RPMI8226 (cell line): ENCODE data around the gene SLC9A5.

Source experiments
- DNase-seq: peaks from one replicate; pipeline ENCODE4 v3.0.0-alpha.2; 2015

Gene SLC9A5

DNA sequence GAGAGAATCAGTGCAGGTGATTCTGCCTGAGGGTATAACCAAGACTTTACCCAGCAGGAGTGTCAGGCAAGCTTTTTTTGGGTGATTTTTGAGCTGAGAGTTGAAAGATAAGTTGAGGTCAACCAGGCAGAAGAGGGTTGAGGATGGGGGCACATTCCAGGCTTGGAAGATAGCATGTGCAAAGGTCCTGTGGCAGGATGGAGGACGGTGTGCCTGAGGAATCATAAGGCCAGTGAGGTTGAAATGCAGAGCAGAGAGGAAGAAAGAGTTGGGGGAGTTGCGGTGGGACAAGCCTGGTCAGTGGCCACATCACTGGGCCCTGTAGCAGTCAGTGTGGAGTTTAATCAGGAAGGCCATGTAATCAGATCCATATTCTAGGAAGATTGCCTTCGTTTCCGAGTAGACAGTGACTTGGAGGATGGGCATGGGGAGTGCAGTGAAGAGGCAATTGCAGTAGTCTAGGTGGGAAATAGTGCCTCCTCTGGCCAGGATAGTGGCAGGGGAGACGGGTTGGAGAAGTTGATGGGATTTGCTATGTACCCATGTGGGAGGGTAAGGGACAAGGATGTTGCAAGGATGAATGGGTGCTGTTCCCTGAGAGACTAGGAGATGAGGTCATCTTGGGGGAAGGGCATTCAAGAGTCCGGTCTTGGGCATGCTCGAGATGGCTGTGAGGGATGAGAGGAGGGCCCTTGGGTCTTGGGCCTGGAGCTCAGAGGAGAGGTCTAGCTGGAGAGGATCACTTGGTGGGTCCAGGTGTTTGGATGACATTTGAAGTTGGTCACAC, 34.5 kb downstream of the SLC9A5 start:
- DNase-seq, result no peak

DNA sequence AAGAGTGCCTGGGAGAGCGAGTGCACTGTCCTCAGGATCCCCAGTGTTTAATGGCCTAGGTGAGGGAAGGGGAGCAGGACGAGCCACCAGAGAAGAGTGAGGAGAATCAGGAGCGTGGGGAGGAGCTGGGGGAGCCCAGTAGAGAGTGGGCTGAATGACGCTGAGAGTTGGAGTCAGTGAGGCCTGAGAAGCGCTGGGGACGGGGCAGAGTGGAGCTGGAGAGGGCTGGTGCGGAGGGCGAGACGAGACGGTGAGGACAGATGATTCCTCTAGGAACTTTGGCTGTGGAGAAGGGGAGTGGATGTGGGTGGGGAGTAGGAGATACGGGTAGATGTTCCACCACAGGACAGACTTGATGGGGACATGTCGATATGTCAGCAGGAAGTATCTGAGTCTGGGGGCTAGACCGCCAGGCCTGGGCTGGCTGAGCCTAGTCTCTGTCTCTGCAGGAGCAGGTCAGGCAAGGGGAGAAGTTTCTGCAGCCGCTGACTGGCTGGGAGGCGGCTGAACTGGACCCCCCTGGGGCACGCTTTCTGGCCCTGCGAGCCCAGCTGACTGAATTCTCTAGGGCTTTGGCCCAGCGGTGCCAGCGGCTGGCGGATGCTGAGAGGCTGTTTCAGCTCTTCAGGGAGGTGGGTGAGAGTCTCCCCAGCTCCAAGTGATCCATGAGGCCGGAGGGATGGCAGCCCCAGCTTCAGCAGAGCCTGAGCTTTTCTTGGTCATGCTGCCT, 35.2 kb downstream of the SLC9A5 start:
- peak; percentile 69 for DNase-seq

DNA sequence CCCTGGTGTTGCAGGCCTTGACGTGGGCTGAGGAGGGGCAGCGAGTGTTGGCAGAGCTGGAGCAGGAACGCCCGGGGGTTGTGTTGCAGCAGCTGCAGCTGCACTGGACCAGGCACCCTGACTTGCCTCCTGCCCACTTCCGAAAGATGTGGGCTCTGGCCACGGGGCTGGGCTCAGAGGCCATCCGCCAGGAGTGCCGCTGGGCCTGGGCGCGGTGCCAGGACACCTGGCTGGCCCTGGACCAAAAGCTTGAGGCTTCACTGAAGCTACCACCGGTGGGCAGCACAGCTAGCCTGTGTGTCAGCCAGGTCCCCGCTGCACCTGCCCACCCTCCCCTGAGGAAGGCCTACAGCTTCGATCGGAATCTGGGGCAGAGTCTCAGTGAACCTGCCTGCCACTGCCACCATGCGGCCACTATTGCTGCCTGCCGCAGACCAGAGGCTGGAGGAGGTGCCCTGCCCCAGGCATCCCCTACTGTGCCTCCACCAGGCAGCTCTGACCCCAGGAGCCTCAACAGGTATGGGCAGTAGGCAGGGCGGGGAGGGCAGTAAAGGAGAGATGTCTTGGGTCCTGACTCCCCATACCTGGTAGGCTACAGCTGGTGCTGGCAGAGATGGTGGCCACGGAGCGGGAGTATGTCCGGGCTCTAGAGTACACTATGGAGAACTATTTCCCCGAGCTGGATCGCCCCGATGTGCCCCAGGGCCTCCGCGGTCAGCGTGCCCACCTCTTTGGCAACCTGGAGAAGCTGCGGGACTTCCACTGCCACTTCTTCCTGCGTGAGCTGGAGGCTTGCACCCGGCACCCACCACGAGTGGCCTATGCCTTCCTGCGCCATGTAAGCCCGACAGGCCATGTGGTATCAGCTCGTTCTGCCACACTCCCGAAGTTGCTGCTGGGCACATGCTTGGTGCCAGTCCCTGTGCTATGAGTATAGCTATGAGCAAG, 36.2 kb downstream of the SLC9A5 start:
- DNase-seq, result peak; percentile 98

DNA sequence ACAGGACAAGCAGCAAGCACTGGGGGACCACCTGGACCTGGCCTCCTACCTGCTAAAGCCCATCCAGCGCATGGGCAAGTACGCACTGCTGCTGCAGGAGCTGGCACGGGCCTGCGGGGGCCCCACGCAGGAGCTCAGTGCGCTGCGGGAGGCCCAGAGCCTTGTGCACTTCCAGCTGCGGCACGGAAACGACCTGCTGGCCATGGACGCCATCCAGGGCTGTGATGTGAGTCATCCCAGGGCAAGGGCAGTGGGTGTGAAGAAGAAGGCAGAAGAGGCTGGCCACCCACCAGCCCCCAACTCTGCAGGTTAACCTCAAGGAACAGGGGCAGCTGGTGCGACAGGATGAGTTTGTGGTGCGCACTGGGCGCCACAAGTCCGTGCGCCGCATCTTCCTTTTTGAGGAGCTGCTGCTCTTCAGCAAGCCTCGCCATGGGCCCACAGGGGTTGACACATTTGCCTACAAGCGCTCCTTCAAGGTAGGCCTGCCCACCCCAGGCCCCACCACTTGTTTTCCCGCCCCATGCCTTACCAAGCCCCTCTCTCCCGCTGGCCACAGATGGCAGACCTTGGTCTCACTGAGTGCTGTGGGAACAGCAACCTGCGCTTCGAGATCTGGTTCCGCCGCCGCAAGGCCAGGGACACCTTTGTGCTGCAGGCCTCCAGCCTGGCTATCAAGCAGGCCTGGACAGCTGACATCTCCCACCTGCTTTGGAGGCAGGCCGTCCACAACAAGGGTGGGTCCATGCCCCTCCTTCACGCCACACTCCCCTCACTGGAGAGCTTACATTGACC, 37.9 kb downstream of the SLC9A5 start:
- no peak for DNase-seq

DNA sequence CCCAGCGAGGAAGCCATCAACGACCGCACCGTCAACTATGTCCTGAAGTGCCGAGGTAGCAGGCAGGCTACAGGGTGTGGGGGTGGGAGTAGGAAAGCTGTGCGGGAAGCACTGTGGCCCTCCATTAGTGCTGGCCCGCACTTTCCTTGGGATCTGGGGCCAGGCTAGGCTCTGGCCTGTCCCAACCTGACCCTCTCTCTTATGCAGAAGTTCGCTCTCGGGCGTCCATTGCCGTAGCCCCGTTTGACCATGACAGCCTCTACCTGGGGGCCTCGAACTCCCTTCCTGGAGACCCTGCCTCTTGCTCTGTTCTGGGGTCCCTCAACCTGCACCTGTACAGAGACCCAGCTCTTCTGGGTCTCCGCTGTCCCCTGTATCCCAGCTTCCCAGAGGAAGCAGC, 39.2 kb downstream of the SLC9A5 start:
- DNase-seq, result no peak

DNA sequence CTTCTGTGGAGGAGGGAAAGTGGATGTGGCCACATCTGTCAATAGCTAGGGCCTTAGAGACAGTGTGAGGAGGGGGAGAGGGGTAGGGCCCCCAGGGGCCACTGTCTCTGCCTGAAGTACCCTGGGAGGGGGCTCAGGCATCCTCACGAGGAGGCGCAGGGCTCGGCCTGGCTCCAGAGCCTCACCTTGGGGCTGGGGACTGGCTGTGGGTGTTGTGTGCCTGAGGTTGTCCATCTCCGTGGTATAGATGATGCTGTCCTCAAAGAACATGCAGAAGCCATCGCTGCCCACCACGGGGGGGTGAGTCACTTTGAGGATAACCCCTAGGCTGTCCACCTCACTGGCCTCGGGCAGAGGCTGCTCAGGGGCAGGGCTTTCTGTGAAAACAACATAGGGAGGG, 42.7 kb downstream of the SLC9A5 start:
- no peak for DNase-seq

DNA sequence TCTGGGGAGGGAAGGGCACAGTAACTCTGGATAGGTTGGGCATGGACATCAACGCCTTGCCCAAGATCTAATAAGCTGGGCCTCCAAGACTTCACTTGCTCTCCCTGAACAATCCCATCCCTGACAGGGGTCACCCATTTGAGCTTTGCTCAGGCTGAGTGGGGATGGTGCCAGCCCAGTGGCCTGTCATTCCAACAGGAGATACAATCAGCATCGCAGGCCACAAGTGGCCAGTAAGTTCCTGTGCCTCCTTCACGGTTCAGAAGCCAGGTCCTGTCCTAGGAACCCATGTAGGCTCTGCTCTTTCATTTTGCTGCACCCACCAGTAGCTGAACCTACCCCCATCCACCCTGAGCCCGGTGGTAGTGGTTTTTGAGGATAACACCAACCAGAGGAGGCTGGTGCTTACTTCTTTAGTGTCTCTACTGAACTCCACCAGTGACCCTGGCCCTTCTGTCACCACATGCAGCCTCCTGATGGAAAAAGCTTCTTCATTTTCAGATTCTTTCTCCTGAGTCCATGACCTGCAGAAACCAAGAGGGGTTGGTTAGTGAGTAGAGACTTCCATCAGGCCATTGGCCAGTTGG, 45.5 kb downstream of the SLC9A5 start:
- no peak for DNase-seq

DNA sequence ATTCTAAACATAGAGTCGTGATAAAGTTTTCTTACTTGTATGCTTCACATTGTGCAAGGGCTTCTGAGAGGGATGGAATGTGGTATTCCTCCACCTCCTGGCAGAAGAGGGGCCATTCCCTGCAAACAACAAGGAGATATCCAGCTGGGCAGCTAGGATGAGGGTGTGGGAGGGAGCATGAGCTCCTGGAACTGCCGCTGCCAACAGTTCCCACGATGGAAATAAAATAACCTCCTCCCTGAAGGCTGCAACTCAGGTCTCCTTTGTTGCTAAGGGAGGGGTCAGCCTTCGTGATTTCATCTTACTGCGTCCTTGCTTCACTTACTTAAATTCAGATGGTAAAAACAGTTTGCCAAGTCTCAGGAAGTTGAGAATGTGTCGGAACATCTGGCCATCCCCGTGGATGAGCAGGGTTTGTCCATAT, 46.2 kb downstream of the SLC9A5 start:
- DNase-seq, result no peak

DNA sequence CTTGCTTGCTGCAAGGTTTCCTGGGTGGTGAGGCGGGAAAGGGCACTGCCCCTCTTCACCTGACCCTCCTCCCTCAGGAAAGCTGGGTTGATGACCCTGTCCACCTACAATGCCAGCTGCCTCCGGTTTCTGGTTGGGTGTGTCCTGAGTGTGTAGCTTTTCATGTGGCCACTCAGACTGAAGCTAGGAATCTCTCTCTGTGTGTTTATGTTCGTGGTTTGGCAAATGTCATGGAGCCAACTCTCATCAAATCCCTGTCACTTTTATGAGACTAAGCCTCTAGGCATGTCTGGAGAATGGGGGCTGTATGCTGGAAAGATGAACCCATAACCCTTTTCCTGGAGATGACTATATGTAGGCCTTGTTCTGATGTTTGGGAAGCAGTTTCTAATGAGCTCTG, 47.6 kb downstream of the SLC9A5 start:
- no peak for DNase-seq

DNA sequence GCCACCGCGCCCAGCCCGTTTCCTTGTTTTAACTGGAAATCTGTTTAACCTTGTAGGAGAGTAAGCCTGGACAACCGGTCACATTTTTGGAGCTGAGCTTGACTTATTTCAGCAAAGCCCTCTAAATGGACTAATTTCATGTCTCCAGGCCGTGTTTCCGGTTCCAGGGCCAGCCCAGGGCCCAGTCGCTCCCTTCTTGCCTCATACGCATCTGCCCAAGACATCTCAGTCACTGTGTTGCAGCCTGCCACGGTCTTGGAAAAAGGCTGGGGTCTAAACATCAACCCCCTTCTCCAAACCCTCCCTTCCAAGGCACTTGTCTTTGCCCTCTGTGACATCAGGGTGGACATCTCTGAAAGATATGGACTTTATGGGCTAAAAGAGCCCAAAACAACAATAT, 49.5 kb downstream of the SLC9A5 start:
- no peak for DNase-seq

DNA sequence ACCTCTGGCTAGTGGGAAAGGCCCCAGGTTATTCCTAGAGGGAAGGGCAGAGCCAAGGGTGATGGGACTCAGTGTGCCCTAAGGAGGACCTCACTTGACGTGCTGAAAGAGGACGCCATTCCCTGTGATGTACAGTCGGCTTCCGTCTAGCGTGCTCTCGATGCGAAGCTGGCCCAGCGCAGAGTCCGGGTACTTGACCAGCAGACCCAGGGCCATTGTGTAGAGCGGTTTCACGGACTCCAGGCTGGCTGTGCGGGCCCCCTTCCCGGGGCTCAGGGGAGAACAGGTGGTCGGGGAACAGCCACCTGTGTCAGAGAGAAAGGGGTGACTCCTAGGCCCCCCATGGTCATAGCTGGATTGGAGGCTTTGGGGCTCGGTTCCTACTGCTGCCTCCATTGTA, 50.5 kb downstream of the SLC9A5 start:
- no peak for DNase-seq

DNA sequence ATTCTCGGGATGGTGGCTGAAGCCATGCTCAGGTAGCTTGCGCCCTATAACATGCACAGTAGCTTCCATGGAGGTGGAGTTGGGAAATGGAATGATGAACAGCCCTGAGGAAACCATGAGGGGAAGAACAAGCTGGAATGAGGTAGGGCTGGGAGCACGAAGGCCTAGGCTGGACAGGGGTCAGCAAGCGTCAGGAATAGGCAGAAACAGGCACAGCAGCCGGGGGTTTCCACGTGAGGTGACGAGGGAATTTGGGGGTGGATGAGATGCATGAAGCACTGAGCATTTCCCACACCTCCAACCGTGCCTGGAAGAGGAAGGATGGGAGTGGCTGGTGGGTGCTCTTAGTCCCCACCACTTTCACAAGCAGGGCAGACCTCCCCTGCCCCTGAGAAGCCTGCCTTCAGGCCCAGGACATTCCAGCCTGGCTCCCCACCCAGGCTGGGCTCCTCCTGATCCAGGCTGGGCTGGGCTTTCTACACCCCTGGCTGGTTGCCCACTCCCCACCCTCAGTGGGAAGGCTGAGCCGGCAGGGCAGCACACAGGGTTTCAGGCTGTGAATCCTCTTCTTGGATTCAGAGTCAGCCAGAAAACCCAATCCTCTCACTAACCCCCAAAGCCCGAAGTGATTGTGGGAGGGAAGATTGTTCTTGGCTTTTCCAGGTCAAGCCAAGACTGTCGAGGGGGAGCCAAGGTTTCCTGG, 52.5 kb downstream of the SLC9A5 start:
- no peak for DNase-seq

DNA sequence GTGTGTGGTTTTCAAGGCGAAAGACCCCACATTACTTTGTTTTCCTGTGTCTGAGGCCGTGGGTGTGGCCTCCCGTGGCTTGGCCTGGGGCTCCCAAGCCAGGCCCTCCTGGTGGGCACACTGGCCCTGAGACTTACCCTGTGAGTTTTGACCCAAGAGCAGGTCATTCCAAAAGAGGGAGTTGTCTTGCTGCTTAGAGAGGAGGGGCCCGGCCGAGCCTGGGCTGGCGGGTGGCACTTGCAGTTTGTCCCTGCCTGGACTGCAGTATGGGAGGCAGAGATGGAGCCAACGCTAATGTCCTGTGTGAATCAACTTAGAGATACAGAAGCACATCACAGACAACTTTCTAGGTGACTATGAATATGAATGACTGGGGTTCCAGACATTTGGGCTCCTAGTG, 53.3 kb downstream of the SLC9A5 start:
- DNase-seq, result no peak

DNA sequence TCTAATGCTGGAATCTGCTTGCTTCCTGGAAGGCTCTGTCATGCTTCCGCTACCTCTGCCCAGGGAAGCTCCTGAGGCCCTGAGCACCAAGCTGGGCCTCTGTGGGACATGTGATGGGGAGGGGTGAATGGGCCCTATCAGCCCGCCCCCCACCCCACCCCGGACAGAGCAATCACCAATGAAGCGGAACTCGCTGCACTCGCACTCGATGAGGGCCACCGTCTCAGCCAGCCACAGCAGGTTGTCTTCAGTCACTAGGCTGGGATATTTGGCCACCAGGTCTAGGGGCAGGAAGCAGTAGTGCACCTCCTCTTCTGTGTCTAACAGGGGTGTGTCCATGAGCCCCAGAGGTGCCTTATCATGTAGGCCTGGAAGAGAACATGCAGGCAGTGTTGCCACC, 54.2 kb downstream of the SLC9A5 start:
- DNase-seq, result no peak

DNA sequence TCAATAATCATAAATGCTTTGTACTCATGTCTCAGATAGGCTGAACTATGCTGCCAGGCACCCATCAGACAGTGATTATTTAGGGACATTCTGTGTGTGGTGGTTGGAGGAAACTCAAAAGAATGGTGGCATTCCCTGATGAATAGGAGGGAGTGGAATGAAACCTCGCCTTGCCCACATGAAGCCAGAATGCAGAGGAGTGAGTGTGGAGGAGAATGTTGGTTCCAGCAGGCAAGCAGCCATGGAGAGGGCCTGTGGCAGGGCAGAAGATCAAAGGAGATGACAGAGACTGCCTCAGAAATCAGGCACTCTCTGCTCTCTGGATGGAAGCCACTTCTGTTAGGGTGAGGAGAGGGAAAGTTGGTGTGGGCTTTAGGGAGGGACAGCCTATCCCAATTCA, 55.2 kb downstream of the SLC9A5 start:
- DNase-seq, result no peak

DNA sequence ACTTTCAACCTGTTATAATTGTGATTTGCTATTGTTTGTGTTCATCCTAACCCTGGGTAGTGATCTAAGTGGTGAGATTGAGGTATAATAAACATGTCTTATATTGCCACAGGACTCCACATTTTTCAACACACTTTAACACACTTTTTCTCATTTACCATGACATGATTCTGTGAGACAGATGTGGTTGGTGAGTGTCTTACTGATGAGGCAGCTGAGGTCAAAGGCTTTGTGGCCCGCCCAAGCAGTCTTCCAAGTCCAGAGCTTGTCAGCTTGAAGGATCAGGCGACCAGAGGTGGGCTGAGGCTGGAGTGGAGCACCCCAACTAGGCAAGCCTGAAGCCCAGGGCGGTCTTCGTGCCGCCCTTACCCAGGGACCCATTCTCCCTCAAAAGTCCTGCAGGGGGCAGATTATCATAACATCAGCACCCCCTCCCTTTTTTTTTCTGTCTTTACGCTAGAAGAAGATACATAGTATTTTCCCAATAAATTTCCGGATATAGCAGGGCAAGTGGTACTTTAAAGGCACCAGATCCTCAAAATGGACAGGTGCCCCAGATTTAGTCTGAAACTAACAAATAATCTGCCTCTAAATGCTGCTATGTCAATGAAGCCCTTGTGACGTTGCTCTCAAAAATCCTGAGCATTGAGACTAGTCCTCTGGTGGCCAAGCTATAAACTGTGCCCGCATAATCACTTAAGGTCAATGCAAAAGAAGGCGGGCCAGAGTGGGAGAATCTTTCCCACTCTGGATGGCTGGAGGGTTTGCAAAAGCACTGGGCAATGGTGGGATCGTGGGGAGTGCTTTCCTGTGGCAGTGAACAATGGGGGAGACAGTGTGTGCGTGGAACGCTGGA, 56.7 kb downstream of the SLC9A5 start:
- no peak for DNase-seq

DNA sequence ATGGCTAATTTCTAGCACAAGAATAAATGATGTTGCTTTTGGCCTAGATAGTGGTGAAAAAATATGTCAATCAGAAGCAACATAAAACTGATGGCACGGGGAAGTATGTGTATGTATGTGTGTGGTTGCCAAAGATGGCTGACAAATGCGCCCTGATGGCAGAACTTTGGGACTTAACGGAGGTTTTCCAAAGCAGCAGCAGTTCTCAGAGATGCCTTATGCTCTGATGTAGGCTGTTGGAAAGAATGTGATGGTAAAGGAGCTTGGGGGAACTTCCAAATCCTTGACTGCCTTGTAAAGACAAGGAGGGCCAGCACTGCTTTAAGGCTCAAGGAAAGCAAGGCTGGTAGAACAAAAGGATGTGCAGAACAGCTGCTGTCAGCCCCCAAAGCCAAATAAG, 61.8 kb downstream of the SLC9A5 start:
- no peak for DNase-seq

DNA sequence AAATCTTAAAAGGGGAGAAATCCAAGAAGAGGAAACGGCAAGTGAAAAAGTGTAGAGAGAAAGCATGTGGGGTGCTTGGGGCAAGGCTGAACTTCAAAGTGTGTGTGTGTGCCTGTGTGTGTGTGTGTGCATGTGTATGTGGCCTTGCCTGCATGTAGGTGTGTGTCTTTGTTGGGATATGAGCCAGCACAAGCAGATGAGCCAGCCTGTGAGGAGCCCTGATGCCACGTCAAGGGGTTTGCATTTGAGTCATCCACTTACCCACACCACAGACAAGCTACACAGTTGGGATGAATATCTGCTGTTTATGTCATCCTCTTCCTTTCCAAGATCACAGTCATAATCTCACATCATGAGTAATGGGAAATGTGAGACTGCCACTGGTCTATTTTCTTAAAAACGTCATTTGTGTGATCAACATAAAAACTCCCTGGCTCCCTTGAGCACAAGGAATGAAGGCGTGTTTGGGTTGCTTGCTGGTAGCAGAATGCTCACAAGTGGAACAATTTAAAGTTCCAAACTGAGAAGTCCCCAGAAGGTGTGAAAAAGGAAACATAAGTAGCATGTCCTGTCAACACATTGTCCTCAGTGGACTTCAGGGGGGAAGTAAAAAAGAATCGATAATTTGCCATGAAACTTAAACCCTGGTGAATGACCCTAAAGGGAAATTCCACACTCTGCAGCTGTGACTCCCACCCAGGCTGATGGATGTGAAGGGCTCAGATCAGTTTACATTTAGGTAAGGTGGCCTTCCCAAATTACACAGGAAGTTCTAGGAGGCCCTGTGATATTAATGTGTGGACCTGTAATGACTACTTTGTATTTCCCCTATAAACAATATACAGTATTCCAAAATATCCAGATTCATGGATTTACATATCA, 63.1 kb downstream of the SLC9A5 start:
- no peak for DNase-seq

DNA sequence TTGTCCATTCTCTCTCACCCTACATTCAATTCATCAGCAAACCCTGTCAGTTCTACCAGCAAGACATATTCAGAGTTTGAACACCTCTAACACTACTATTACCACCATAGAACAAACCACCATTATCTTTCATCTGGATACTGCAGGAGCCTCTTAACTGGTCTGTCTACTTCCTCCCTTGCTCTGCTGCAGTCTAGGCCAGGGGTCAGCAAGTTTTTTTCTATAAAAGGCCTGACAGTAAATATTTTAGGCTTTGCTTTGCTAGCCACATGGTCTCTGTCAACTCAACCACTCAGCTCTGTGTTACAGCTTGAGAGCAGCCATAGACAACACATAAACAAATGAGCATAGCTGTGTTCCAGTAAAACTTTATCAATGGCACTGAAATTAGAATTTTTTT, 63.9 kb downstream of the SLC9A5 start:
- no peak for DNase-seq
